ENCODE data around the gene CHCT1. TPM values are rescaled to one million over a fixed set of nuclear protein-coding genes. Genes with fewer than 3 reads are reported as not detected.

The CHCT1 gene
- total RNA-seq, 1 experiment from 2014 or later, result 0.88 TPM

DNA sequence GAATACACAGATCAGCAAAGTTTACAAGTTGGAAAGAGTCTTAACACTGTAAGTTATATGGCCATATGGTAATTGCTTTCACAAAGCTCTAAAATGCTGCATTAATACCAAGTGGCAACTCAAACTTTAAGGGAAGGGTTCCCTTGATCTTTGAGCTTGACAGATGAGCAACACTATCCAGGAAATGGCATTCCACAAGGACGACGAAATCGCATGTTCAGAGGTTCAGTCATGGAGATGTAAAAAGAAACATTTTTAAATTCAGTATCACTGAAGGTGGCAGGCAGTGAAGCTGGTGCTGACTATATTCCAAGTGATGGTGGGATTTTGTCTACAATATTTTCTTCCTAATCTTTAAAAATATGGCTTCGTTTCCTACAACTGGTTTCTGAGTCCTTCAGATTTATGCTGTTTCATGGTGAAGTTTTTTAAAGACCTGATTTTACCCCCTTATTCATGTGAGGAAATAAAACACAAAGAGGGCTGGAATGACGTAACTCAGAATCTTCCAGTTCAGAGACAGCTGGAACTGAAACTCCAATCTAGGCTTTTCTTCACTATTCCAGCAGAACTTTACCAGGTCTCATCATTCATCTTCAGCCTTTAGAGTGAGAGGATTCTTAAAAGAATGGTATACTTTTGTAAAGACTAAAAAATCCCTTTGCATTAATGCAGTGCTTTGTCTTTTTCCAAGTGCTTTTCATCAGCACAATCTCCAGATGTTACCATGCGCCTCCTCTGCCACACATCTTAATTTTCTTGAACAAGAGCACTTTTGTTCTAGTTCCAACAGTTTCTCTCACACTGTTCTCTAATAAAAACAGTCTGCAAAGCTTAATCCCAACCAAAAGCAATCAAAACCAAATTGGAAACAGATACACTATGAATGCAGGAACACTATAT lies 20.2 kb downstream of the CHCT1 start:
- Histone ChIP-seq H3K4me1 (ENCODE audit: insufficient read depth, low read length, poor library complexity, severe bottlenecking) (peaks cover 16% of the 10 kb centered on the region), H3K27ac (ENCODE audit: low read depth, low read length, poor library complexity, severe bottlenecking) (peak overlapping the region; percentile 68), H3K27me3 (replicated peaks; ENCODE audit: insufficient read depth, low read depth, low read length, poor library complexity) (no peaks in the 10 kb centered on the region), H3K36me3 (ENCODE audit: insufficient read depth, low read length, poor library complexity, severe bottlenecking) (peaks cover 11% of the 10 kb centered on the region), H3K9me3 (ENCODE audit: low read depth, low read length, poor library complexity, severe bottlenecking) (no peaks in the 10 kb centered on the region), H3K4me3 (ENCODE audit: low read depth, low read length, poor library complexity, severe bottlenecking) (no peak overlapping the region)
- ChIA-PET POLR2A (ENCODE audit: low non-redundant PET) (no interaction called here), CTCF (no interaction called here)
- TF ChIP-seq, protein P1, sequence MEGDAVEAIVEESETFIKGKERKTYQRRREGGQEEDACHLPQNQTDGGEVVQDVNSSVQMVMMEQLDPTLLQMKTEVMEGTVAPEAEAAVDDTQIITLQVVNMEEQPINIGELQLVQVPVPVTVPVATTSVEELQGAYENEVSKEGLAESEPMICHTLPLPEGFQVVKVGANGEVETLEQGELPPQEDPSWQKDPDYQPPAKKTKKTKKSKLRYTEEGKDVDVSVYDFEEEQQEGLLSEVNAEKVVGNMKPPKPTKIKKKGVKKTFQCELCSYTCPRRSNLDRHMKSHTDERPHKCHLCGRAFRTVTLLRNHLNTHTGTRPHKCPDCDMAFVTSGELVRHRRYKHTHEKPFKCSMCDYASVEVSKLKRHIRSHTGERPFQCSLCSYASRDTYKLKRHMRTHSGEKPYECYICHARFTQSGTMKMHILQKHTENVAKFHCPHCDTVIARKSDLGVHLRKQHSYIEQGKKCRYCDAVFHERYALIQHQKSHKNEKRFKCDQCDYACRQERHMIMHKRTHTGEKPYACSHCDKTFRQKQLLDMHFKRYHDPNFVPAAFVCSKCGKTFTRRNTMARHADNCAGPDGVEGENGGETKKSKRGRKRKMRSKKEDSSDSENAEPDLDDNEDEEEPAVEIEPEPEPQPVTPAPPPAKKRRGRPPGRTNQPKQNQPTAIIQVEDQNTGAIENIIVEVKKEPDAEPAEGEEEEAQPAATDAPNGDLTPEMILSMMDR (conservative IDR thresholded peaks at IDR 0.05; ENCODE audit: low read depth, low read length), result no peak
- no peak for TF ChIP-seq EZH2 (IDR thresholded peaks at IDR 0.05; ENCODE audit: borderline replicate concordance, low read depth, low read length, poor library complexity, severe bottlenecking)
- intact Hi-C loops (cut with micrococcal nuclease; ENCODE audit: unreplicated experiment), result no loop called here
- no TSS peak for BruUV-seq (replicated peaks)
- peak; percentile 21 for DNase-seq (ENCODE audit: low spot score)

DNA sequence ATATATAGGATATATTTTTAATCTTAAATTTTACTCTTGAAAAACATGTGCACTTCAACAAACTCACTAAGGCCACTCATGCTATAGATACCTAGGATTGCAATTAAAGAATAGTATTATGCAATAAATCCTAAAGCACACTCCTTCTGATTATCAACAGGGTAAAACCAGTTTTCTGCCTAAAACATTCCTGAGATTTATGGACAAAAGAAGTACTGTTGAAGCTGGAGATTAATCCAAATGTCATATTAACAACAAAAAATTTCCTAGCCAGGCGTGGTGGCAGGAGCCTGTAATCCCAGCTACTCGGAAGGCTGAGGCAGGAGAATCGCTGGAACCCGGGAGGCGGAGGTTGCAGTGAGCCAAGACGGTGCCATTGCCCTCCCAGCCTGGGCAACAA lies 21.4 kb downstream of the CHCT1 start:
- Histone ChIP-seq H3K4me3 (ENCODE audit: low read depth, low read length, poor library complexity, severe bottlenecking) (no peak overlapping the region), H3K4me1 (ENCODE audit: insufficient read depth, low read length, poor library complexity, severe bottlenecking) (peaks cover 16% of the 10 kb centered on the region), H3K27ac (ENCODE audit: low read depth, low read length, poor library complexity, severe bottlenecking) (no peak overlapping the region), H3K9me3 (ENCODE audit: low read depth, low read length, poor library complexity, severe bottlenecking) (no peaks in the 10 kb centered on the region), H3K27me3 (replicated peaks; ENCODE audit: insufficient read depth, low read depth, low read length, poor library complexity) (no peaks in the 10 kb centered on the region), H3K36me3 (ENCODE audit: insufficient read depth, low read length, poor library complexity, severe bottlenecking) (peaks cover 13% of the 10 kb centered on the region)
- CTCF ChIA-PET, result no interaction called here
- TF ChIP-seq EZH2 (IDR thresholded peaks at IDR 0.05; ENCODE audit: borderline replicate concordance, low read depth, low read length, poor library complexity, severe bottlenecking), result no peak
- TF ChIP-seq, protein P1 (conservative IDR thresholded peaks at IDR 0.05; ENCODE audit: low read depth, low read length), result no peak
- POLR2A ChIA-PET (ENCODE audit: low non-redundant PET), result no interaction called here
- intact Hi-C loops (cut with micrococcal nuclease; ENCODE audit: unreplicated experiment), result no loop called here
- no TSS peak for BruUV-seq (replicated peaks)
- no peak for DNase-seq (ENCODE audit: low spot score)

DNA sequence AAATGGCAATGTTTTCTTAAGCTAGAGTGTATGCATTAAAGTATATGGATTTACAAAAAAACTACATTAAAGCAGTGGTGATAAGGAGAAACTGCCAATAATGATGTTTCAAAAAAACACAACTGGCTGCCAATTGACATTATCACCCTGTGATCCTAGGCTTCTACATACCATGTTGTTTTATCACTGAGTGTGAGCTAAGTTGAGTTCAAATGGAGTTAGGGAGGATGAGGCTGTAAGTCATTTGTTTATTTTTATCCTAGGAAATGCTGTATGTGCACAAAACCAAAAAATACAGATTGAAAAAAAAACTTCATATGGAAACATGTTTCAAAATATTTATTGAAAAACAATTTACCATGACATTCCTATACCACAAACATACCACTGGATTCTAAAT lies 22.9 kb downstream of the CHCT1 start:
- Histone ChIP-seq H3K27me3 (replicated peaks; ENCODE audit: insufficient read depth, low read depth, low read length, poor library complexity) (no peaks in the 10 kb centered on the region), H3K9me3 (ENCODE audit: low read depth, low read length, poor library complexity, severe bottlenecking) (no peaks in the 10 kb centered on the region), H3K4me1 (ENCODE audit: insufficient read depth, low read length, poor library complexity, severe bottlenecking) (peaks cover 16% of the 10 kb centered on the region), H3K36me3 (ENCODE audit: insufficient read depth, low read length, poor library complexity, severe bottlenecking) (peaks cover 13% of the 10 kb centered on the region), H3K27ac (ENCODE audit: low read depth, low read length, poor library complexity, severe bottlenecking) (no peak overlapping the region), H3K4me3 (ENCODE audit: low read depth, low read length, poor library complexity, severe bottlenecking) (no peak overlapping the region)
- TF ChIP-seq EZH2 (IDR thresholded peaks at IDR 0.05; ENCODE audit: borderline replicate concordance, low read depth, low read length, poor library complexity, severe bottlenecking), result no peak
- TF ChIP-seq, protein P1 (conservative IDR thresholded peaks at IDR 0.05; ENCODE audit: low read depth, low read length), result no peak
- POLR2A ChIA-PET (ENCODE audit: low non-redundant PET), result no interaction called here
- BruUV-seq (replicated peaks), result no TSS peak
- CTCF ChIA-PET, result no interaction called here
- intact Hi-C loops (cut with micrococcal nuclease; ENCODE audit: unreplicated experiment), result no loop called here
- DNase-seq (ENCODE audit: low spot score), result no peak

Measured in A673 (cell line).